A549 (cell line): ENCODE measurements around the gene LPAR6.
"Not testable (repeated sequence)": the region's sequence is repeated elsewhere in the genome, so short reads cannot be mapped to it uniquely, and the experiment has no call there.

Experiments used
- CTCF ChIP-seq: fragments of >200 bp; sonication (Bioruptor Twin); formaldehyde crosslinking; IDR thresholded peaks from 3 replicates; pipeline ENCODE4 v1.5.1; 2016
- ESRRA ChIP-seq: fragments of 150-350 bp; IDR thresholded peaks from 2 replicates; pipeline ENCODE4 v1.6.1; 2014; ENCODE audit warnings: mild to moderate bottlenecking, low read length, borderline replicate concordance
- MAX ChIP-seq: IDR thresholded peaks from 2 replicates; pipeline ENCODE4 v1.6.1; 2012
- MAZ ChIP-seq: fragments of 150-350 bp; IDR thresholded peaks from 2 replicates; pipeline ENCODE4 v1.6.1; 2014; ENCODE audit warnings: antibody characterized with exemption, low read depth, low read length, borderline replicate concordance
- NPAS2 ChIP-seq: fragments of 250-450 bp; sonication (Bioruptor Pico); IDR thresholded peaks from 2 replicates; pipeline ENCODE4 v1.8.0; 2022; ENCODE audit warnings: mild to moderate bottlenecking, moderate library complexity, borderline replicate concordance
- POLR2A ChIP-seq: IDR thresholded peaks from 2 replicates; pipeline ENCODE4 v1.6.1; 2012; ENCODE audit warnings: mild to moderate bottlenecking, low read length
- REST ChIP-seq: fragments of 200-600 bp; sonication (generic); IDR thresholded peaks from 2 replicates; pipeline ENCODE4 v1.6.1; 2016; ENCODE audit warnings: antibody characterized with exemption, mild to moderate bottlenecking, moderate library complexity
- RFX5 ChIP-seq: fragments of 450-650 bp; IDR thresholded peaks from 2 replicates; pipeline ENCODE4 v1.7.1; 2014; ENCODE audit warnings: antibody characterized with exemption, mild to moderate bottlenecking, moderate library complexity
- ZSCAN20 ChIP-seq: fragments of 250-450 bp; sonication (Bioruptor Pico); IDR thresholded peaks from 2 replicates; pipeline ENCODE4 v1.8.0; 2022; ENCODE audit warnings: mild to moderate bottlenecking, moderate library complexity
- TF ChIP-seq, protein P1 (sequence below): fragments of 250-450 bp; sonication (Bioruptor Pico); IDR thresholded peaks from 2 replicates; pipeline ENCODE4 v1.5.0; 2021; ENCODE audit warnings: mild to moderate bottlenecking, moderate library complexity, borderline replicate concordance

DNA sequence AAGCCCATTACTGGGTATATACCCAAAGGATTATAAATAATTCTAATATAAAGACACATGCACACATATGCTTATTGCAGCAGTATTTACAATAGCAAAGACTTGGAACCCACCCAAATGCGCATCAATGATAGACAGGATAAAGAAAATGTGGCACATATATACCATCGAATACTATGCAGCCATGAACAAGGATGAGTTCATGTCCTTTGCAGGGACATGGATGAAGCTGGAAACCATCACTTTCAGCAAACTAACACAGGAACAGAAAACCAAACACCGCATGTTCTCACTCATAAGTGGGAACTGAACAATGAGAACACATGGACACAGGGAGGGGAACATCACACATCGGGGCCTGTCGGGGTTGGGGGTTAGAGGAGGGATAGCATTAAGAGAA lies 9.1 kb upstream of the LPAR6 start:
- not testable (repeated sequence) for TF ChIP-seq POLR2A; CTCF; RFX5; REST; MAX; MAZ; ZSCAN20 (CRISPR knock-in tag); NPAS2 (CRISPR knock-in tag); ESRRA
- TF ChIP-seq, protein P1, sequence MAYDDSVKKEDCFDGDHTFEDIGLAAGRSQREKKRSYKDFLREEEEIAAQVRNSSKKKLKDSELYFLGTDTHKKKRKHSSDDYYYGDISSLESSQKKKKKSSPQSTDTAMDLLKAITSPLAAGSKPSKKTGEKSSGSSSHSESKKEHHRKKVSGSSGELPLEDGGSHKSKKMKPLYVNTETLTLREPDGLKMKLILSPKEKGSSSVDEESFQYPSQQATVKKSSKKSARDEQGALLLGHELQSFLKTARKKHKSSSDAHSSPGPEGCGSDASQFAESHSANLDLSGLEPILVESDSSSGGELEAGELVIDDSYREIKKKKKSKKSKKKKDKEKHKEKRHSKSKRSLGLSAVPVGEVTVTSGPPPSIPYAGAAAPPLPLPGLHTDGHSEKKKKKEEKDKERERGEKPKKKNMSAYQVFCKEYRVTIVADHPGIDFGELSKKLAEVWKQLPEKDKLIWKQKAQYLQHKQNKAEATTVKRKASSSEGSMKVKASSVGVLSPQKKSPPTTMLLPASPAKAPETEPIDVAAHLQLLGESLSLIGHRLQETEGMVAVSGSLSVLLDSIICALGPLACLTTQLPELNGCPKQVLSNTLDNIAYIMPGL: not testable (repeated sequence)
